Measurements from ENCODE around the gene IFT52. TPM values are rescaled to one million over a fixed set of nuclear protein-coding genes. Genes with fewer than 3 reads are reported as not detected.

Gene IFT52
- total RNA-seq, 1 donor from 2014 or later = 6.5 TPM

DNA sequence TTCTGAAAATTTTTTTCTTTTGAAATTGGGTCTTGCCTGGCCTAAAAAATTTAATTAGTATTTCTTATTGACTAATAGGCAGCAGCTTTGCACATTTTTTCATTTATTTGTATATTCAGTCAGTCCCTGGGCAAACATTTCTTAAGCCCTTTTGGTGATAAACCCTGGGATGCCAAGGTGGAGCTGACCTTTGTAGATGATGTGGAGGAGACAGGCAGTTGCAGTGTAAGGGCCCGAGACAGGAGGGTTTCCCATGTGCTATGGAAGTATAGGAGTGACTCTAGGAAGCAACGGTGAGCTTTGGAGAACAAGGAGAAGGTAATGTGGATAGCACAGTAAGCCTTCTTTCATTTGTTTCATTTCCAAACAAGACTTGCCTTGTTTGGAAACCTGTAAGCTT lies 79.7 kb downstream of the IFT52 start:
- intact Hi-C loops (cut with DNase I) = no loop called here
- ATAC-seq (no peak), DNase-seq (ENCODE audit: missing footprints) (no peak)

- ATAC-seq (no peak), DNase-seq (ENCODE audit: missing footprints) (no peak)
- intact Hi-C loops (cut with DNase I) = no loop called here
Measured at GRCh38 chr20:43676368-43676767, 85.6 kb downstream of the IFT52 start.

- no peak for ATAC-seq
- intact Hi-C loops (cut with DNase I) = no loop called here
- no peak for DNase-seq (ENCODE audit: missing footprints)
Measured at GRCh38 chr20:43680981-43681380, 90.2 kb downstream of the IFT52 start.

DNA sequence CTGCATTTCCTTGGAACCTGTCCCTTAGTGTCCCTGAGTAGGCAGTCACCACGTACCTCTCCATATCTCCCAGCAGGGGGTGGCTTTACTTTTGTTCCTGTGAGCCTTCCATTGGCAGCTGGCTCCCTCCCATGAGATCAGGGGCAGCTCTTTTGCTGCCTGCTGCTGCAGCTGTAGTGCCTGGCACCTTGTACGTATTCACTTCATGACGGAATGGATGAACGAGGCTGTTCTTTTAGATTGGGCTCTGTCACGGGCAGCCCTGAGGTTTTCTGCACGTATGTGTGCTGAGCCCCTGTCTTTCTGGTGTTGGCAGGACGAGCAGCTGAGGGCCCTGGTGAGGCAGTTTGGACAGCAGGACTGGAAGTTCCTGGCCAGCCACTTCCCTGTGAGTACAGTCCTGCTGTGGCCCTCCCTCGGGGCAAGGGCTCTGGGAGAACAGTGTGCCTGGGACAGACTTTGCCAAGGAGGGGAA lies 90.8 kb downstream of the IFT52 start:
- intact Hi-C loops (cut with DNase I) = no loop called here
- ATAC-seq (peak; percentile 79), DNase-seq (ENCODE audit: missing footprints) (no peak)

DNA sequence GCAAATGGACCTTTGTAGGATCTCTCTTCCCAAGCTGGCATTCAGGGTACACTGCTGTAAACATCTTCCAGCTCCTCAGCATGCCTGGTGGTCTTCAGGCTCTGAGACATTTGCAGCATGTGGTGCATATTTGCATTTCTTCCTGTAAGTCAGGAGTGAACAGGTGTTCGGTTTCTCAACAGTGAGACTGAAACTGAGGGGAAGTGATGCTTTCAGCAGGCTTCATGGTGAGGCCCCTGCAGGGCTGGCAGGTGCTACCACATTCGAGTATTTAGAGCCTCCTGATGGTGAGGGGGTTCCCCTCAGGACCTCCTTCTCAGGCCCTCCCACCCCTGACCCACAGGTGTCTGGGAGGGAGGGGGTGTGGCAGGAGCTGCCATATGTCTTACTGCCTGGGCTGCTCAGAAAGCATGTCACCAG lies 91.3 kb downstream of the IFT52 start:
- DNase-seq (ENCODE audit: missing footprints) (no peak), ATAC-seq (no peak)
- intact Hi-C loops (cut with DNase I) = no loop called here

GRCh38 chr20:43682446-43682845 lies 91.7 kb downstream of the IFT52 start:
- intact Hi-C loops (cut with DNase I) = no loop called here
- DNase-seq (ENCODE audit: missing footprints) (no peak), ATAC-seq (no peak)

GRCh38 chr20:43686820-43687219 lies 96.1 kb downstream of the IFT52 start:
- intact Hi-C loops (cut with DNase I) = no loop called here
- no peak for ATAC-seq

GRCh38 chr20:43689165-43689564 lies 98.4 kb downstream of the IFT52 start:
- DNase-seq (ENCODE audit: missing footprints) (no peak), ATAC-seq (no peak)
- intact Hi-C loops (cut with DNase I) = no loop called here

More at GRCh38 chr20:43686820-43687219, 96.1 kb downstream of the IFT52 start:
- no peak for DNase-seq (ENCODE audit: missing footprints)

- no peak for ATAC-seq
- intact Hi-C loops (cut with DNase I) = loop anchor here (10.0 kb wide), 1 partner anchor 246 kb away; no protein-coding TSS in a partner anchor
- DNase-seq (ENCODE audit: missing footprints) = no peak
Measured at GRCh38 chr20:43690943-43691598, 100.3 kb downstream of the IFT52 start.

DNA sequence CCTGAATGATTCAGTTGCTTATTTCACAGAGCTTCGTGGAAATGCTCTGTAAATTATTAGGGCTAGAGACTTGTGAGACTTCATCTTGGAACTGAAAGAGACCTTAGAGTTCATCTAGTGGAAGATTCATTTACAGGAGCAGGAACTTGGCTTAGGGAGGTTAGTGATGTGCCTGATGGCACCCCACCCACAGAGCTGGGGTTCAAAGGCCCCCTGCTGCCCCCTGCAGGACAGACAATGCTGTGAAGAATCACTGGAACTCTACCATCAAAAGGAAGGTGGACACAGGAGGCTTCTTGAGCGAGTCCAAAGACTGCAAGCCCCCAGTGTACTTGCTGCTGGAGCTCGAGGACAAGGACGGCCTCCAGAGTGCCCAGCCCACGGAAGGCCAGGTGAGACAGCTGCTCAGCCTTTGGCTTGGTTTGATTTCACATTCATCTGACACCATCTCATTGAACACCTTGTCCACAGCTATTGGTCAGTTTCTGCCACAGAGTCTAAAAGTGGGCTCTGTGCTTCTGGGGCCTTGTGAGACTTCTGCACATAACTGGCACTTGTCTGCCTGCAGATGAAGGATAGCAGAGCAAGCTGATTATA lies 101.3 kb downstream of the IFT52 start:
- no peak for ATAC-seq
- intact Hi-C loops (cut with DNase I) = loop anchor here (10.0 kb wide), 1 partner anchor 247 kb away; no protein-coding TSS in a partner anchor
- DNase-seq (ENCODE audit: missing footprints) = no peak

DNA sequence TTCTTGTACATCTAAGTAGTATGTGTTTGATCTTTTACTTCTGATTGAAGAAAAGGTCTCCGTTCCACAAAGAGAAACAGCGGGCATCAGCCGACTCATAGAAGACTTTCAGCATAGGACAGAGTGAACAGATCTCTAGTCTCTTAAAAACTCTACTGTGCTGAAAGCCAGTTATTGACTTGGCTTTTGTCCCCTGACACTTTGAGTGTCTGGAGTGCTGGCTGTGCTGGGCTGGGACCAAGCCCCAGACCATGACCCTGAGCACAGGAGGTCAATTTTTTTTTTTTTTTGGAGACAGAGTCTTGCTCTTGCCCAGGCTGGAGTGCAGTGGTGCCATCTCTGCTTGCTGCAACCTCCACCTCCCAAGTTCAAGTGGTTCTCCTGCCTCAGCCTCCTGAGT lies 104.0 kb downstream of the IFT52 start:
- intact Hi-C loops (cut with DNase I) = loop anchor here (10.0 kb wide), 1 partner anchor 250 kb away; no protein-coding TSS in a partner anchor
- ATAC-seq = no peak
- DNase-seq (ENCODE audit: missing footprints) = no peak

DNA sequence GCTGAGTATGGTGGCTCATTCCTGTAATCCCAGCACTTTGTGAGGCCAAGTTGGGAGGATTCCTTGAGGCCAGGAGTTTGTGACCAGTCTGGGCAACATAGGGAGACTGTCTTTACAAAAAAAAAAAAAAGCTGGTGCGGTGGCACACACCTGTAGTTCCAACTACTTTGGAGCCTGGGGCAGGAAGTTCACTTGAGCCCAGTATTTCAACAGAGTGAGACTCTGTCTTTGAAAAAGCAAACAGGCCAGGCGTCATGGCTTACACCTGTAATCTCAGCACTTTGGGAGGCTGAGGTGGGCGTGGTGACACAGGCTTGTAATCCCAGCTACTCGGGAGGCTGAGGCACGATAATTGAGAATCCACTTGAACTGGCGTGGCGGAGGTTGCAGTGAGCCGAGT lies 104.8 kb downstream of the IFT52 start:
- intact Hi-C loops (cut with DNase I) = loop anchor here (10.0 kb wide), 1 partner anchor 251 kb away; no protein-coding TSS in a partner anchor
- no peak for ATAC-seq
- no peak for DNase-seq (ENCODE audit: missing footprints)

Other genes with a start within 250 kb of the IFT52 start
- 52.0 TPM for gene SRSF6, start 133.0 kb upstream of the IFT52 start, total RNA-seq
- gene L3MBTL1, start 83.2 kb upstream of the IFT52 start, total RNA-seq = 3.8 TPM
- gene SGK2, start 31.9 kb upstream of the IFT52 start, total RNA-seq = 1.1 TPM
- gene MYBL2, start 76.2 kb downstream of the IFT52 start, total RNA-seq = 1.4 TPM
- gene GTSF1L, start 136.1 kb downstream of the IFT52 start, total RNA-seq = not detected